AG04449 (cell line): ENCODE measurements around the gene MLLT1.

Source experiments
- CTCF ChIA-PET: fragments of 350-600 bp; formaldehyde crosslinking; extraction: SDS; loops from one replicate; lab custom pipeline; 2021; ENCODE audit warnings: antibody characterized with exemption; lab: Yijun Ruan, JAX
- POLR2A ChIA-PET: fragments of 400-600, 350-600 bp; formaldehyde crosslinking; extraction: SDS; loops from one replicate; lab custom pipeline; 2020; ENCODE audit warnings: antibody characterized with exemption, inconsistent platforms; lab: Yijun Ruan, JAX
- DNase-seq: peaks from one replicate; pipeline ENCODE4 v3.0.0-alpha.2; 2010; ENCODE audit warnings: low read depth, low spot score
- H3K4me3 ChIP-seq: 2 replicates; pipeline ENCODE4 v1.5.1; 2011; ENCODE audit warnings: low read depth, mild to moderate bottlenecking, control low read depth, low read length
- CTCF ChIP-seq: IDR thresholded peaks from one replicate; pipeline ENCODE4 v1.5.1; 2011; ENCODE audit warnings: mild to moderate bottlenecking, moderate library complexity, low read length, control low read depth, inconsistent platforms; ENCODE audit not compliant: insufficient read depth; ENCODE audit errors: missing control alignments

The MLLT1 gene

GRCh38 chr19:6238256-6238642 is 41.5 kb downstream of the MLLT1 start:
- ChIA-PET CTCF (interaction anchor here (1.8 kb wide), 1 partner anchor 20 kb away, joined by 8 read pairs; no protein-coding TSS in a partner anchor), POLR2A (no interaction called here)
- no peak for TF ChIP-seq CTCF
- no peak for DNase-seq
- no peak overlapping the region for H3K4me3 ChIP-seq

GRCh38 chr19:6236310-6237291 is 43.2 kb downstream of the MLLT1 start:
- POLR2A ChIA-PET = no interaction called here
- TF ChIP-seq CTCF = no peak
- DNase-seq = no peak
- CTCF ChIA-PET = interaction anchor here (11.2 kb wide), 1 partner anchor 16 kb away, joined by 129 read pairs; no protein-coding TSS in a partner anchor
- H3K4me3 ChIP-seq = no peak overlapping the region

GRCh38 chr19:6235031-6235951 is 44.5 kb downstream of the MLLT1 start:
- H3K4me3 ChIP-seq = no peak overlapping the region
- no peak for DNase-seq
- CTCF ChIA-PET = interaction anchor here (1.3 to 11.2 kb wide), 3 partner anchors 15 to 65 kb away, joined by 3 to 129 read pairs (median 3); no protein-coding TSS in a partner anchor
- POLR2A ChIA-PET = no interaction called here
- TF ChIP-seq CTCF = no peak

- no peak for DNase-seq
- ChIA-PET CTCF (interaction anchor here (0.9 to 11.2 kb wide), 6 partner anchors 8 to 212 kb away, joined by 3 to 129 read pairs (median 4); no protein-coding TSS in a partner anchor), POLR2A (no interaction called here)
- TF ChIP-seq CTCF = no peak
- no peak overlapping the region for H3K4me3 ChIP-seq
Observed at GRCh38 chr19:6234527-6234926, 45.2 kb downstream of the MLLT1 start.

GRCh38 chr19:6233827-6234511 is 45.8 kb downstream of the MLLT1 start:
- H3K4me3 ChIP-seq = no peak overlapping the region
- CTCF ChIA-PET = interaction anchor here (0.9 to 11.2 kb wide), 6 partner anchors 9 to 212 kb away, joined by 3 to 129 read pairs (median 4); no protein-coding TSS in a partner anchor
- no peak for DNase-seq
- TF ChIP-seq CTCF = no peak
- POLR2A ChIA-PET = no interaction called here
